Measurements from ENCODE around the gene NUCKS1. TPM values are rescaled to one million over a fixed set of nuclear protein-coding genes. Genes with fewer than 3 reads are reported as not detected.

NUCKS1 gene
- total and polyA plus RNA-seq, 10 of the 15 experiments (the other 5 are each of a cell fraction or from before 2014, with no cell fraction given) = 40.5 to 135 (median 55.5) TPM

GRCh38 chr1:205792481-205792881, 42.5 kb upstream of the NUCKS1 start (continued):
- TF ChIP-seq BCLAF1 (IDR thresholded peaks at IDR 0.05) (no peak), BRCA1 (IDR thresholded peaks at IDR 0.05; ENCODE audit: low read depth, low read length) (no peak), CHD2 (IDR thresholded peaks at IDR 0.05; ENCODE audit: borderline replicate concordance, low read depth, low read length) (no peak), RAD51 (IDR thresholded peaks at IDR 0.05) (no peak), MYB (IDR thresholded peaks at IDR 0.05; ENCODE audit: borderline replicate concordance, low read depth, low read length) (no peak), ZNF384 (IDR thresholded peaks at IDR 0.05; ENCODE audit: borderline replicate concordance, low read depth, low read length) (no peak), POU2F2 (IDR thresholded peaks at IDR 0.05; ENCODE audit: borderline replicate concordance, low read depth, low read length) (no peak), USF2 (IDR thresholded peaks at IDR 0.05; ENCODE audit: borderline replicate concordance, low read depth, low read length) (no peak), RB1 (IDR thresholded peaks at IDR 0.05; ENCODE audit: borderline replicate concordance) (no peak), MTA3 (IDR thresholded peaks at IDR 0.05; ENCODE audit: borderline replicate concordance, low read length) (no peak), WRNIP1 (IDR thresholded peaks at IDR 0.05; ENCODE audit: borderline replicate concordance, low read depth, low read length) (no peak)

Measured in GM12878 (cell line).